Pancreas (tissue), 10 donors: Measurements from ENCODE around the gene B3GNT4. TPM values are rescaled to one million over a fixed set of nuclear protein-coding genes. Genes with fewer than 3 reads are reported as not detected.

Experiments
- ATAC-seq, 4 donors: fragments of 200-7000 bp; cut with Tn5 transposase; one replicate each; pipeline versions ENCODE4 v1.8.0 to v1.9.1; 2020; ENCODE audit warnings: mild to moderate bottlenecking in 4 of 4, moderate library complexity in 4 of 4
- DNase-seq, 6 donors: peaks; one replicate each; pipeline ENCODE4 v3.0.0-alpha.2; 2020
- FAIRE-seq: peaks from 2 replicates; lab custom pipeline; 2012; peaks lifted over from hg19 to GRCh38; lab: Jason Lieb, UNC
- H3K27ac ChIP-seq, 4 donors: fragments of 200-600 bp; sonication (generic); 1 replicate in 3 of 4; 2 replicates in 1 of 4; pipeline versions ENCODE4 v1.5.0 to v1.8.0; 2020
- H3K27me3 ChIP-seq, 4 donors: fragments of 200-600 bp; one replicate each; pipeline ENCODE4 v1.8.0; 2021
- H3K36me3 ChIP-seq, 3 donors: fragments of 200-600 bp; sonication (generic) in 1 of 3; one replicate each; pipeline versions ENCODE4 v1.5.0 to v1.8.0; 2020 to 2021
- H3K4me1 ChIP-seq, 3 donors: fragments of 200-600 bp; one replicate each; pipeline ENCODE4 v1.8.0; 2021
- H3K4me3 ChIP-seq, 4 donors: fragments of 200-600 bp; sonication (generic) in 2 of 4; one replicate each; pipeline versions ENCODE4 v1.5.0 to v1.8.0; 2020 to 2021
- H3K9me3 ChIP-seq, 4 donors: fragments of 200-600 bp; one replicate each; pipeline ENCODE4 v1.8.0; 2021
- CTCF ChIP-seq, 4 donors: fragments of 200-600 bp; sonication (generic) in 3 of 4; IDR thresholded peaks; one replicate each; pipeline versions ENCODE4 v1.5.0 to v1.8.0; 2021; ENCODE audit warnings: antibody characterized with exemption in 4 of 4
- WGBS, 2 donors: extraction: QIAGEN DNeasy Blood & Tissue Kit; methylation state at CpG; one replicate each; pipeline ENCODE4 v1.1.7; 2013; 5-methylcytosine and 5-hydroxymethylcytosine counted together
- intact Hi-C, 3 donors: fragments of 100-400 bp; cut with DNase I; formaldehyde crosslinking; loops; one replicate each; pipeline versions ENCODE4 v1.11.1 to v1.14.2; 2022
- polyA plus RNA-seq, 2 donors: library from polyadenylated mRNA; stranded (reverse); fragments of 200-250 nt; gene quantifications; one replicate each; pipeline ENCODE4 v1.2.3, GENCODE V29; 2013
- total RNA-seq, 6 donors: library from RNA; stranded (reverse); fragmentation: NEBNext Ultra II Directional in 4 of 6; extraction: Animal tissue kit (Norgen Biotek cat#: 25700) in 4 of 6; gene quantifications; one replicate each; pipeline versions ENCODE4 v1.2.1 to v1.2.4, GENCODE V29; 2021 to 2023
- donor health status: healthy with polysubstance abuse.
- donor health status: DM: no; HTN: no; CAD: no; lungs with moderate emphysema.
- donor health status: DM: no; HTN: no; CAD: no.
- donor health status: control.
- donor health status: control.
- donor health status: Bipolar disorder and iron deficiency.
- donor health status: DM: yes; HTN: yes; CAD: no.
- donor health status: DM: no; HTN: no; CAD: no.
- donor health status: DM: no; HTN: no; CAD: no.
- donor health status: DM: yes; HTN: yes; CAD: no.

The B3GNT4 gene
- total and polyA plus RNA-seq, 8 donors = 0.06 to 0.61 (median 0.22) TPM; not detected in 2

GRCh38 chr12:122185494-122186082 is 17.9 kb upstream of the B3GNT4 start:
- peaks cover 0 to 4% (median 0%) of the 10 kb centered on the region in 3 donors for H3K4me1 ChIP-seq
- TF ChIP-seq CTCF (IDR thresholded peaks at IDR 0.05) = no peak
- intact Hi-C loops = loop anchor here in 1 of 3 donors (10.0 kb wide), 1 partner anchor 131 kb away; no protein-coding TSS in a partner anchor
- no peaks in the 10 kb centered on the region for H3K9me3 ChIP-seq
- WGBS, 2 donors = 83 to 91% methylated on average over 7 to 10 of the region's 10 CpGs
- DNase-seq (no peak), FAIRE-seq (no peak), ATAC-seq (no peak)
- H3K27me3 ChIP-seq = no peaks in the 10 kb centered on the region
- H3K4me3 ChIP-seq = no peak overlapping the region
- H3K27ac ChIP-seq = no peak overlapping the region
- no peaks in the 10 kb centered on the region for H3K36me3 ChIP-seq

GRCh38 chr12:122187466-122187865 is 16.0 kb upstream of the B3GNT4 start:
- H3K27me3 ChIP-seq = no peaks in the 10 kb centered on the region
- ATAC-seq = no peak
- no peak for DNase-seq
- 75 to 80% methylated on average over 12 of the region's 12 CpGs for WGBS, 2 donors
- H3K36me3 ChIP-seq = no peaks in the 10 kb centered on the region
- no peak overlapping the region for H3K27ac ChIP-seq
- no peak for FAIRE-seq
- intact Hi-C loops = loop anchor here in 1 of 3 donors (10.0 kb wide), 1 partner anchor 133 kb away; no protein-coding TSS in a partner anchor
- no peaks in the 10 kb centered on the region for H3K9me3 ChIP-seq
- H3K4me3 ChIP-seq = no peak overlapping the region
- TF ChIP-seq CTCF (IDR thresholded peaks at IDR 0.05) = no peak
- H3K4me1 ChIP-seq = peaks cover 0 to 4% (median 0%) of the 10 kb centered on the region in 3 donors

- Histone ChIP-seq H3K27ac (no peak overlapping the region), H3K4me3 (no peak overlapping the region), H3K27me3 (no peaks in the 10 kb centered on the region), H3K36me3 (no peaks in the 10 kb centered on the region), H3K9me3 (no peaks in the 10 kb centered on the region), H3K4me1 (no peaks in the 10 kb centered on the region)
- ATAC-seq = no peak
- peak in 1 of 6 donors; percentile 58 for DNase-seq
- intact Hi-C loops = loop anchor here in 1 of 3 donors (10.0 kb wide), 2 partner anchors 135 to 275 kb away; partner anchors contain the start of gene CFAP251
- no peak for FAIRE-seq
- no peak for TF ChIP-seq CTCF (IDR thresholded peaks at IDR 0.05)
- WGBS, 2 donors = 78 to 82% methylated on average over 32 to 34 of the region's 34 CpGs
Observed at GRCh38 chr12:122189626-122190475, 13.7 kb upstream of the B3GNT4 start.

GRCh38 chr12:122190842-122191668 is 12.5 kb upstream of the B3GNT4 start:
- DNase-seq (peak; percentile 64 to 85 (median 75)), ATAC-seq (peak; percentile 82 to 100 (median 96)), FAIRE-seq (no peak)
- no peaks in the 10 kb centered on the region for H3K27me3 ChIP-seq
- H3K9me3 ChIP-seq = no peaks in the 10 kb centered on the region
- 50 to 57% methylated on average over 18 of the region's 18 CpGs for WGBS, 2 donors
- no peak overlapping the region for H3K27ac ChIP-seq
- no peak overlapping the region for H3K4me3 ChIP-seq
- no peaks in the 10 kb centered on the region for H3K36me3 ChIP-seq
- peak; percentile 53 to 73 (median 71) for TF ChIP-seq CTCF (IDR thresholded peaks at IDR 0.05)
- H3K4me1 ChIP-seq = no peaks in the 10 kb centered on the region
- intact Hi-C loops = loop anchor here in 1 of 3 donors (10.0 kb wide), 1 partner anchor 276 kb away; the partner anchor contains the start of gene CFAP251
